ENCODE data around the gene LINC01488.

- TF ChIP-seq SUZ12 (IDR thresholded peaks at IDR 0.05; ENCODE audit: unreplicated experiment) (no peak), POLR2A (IDR thresholded peaks at IDR 0.05; ENCODE audit: low read depth, low read length) (no peak), RFX5 (IDR thresholded peaks at IDR 0.05; ENCODE audit: low read depth, low read length) (no peak), YBX1 (IDR thresholded peaks at IDR 0.05) (no peak), IKZF1 (conservative IDR thresholded peaks at IDR 0.05) (no peak), GABPA (IDR thresholded peaks at IDR 0.05; ENCODE audit: low read depth) (no peak), CBFB (IDR thresholded peaks at IDR 0.05; ENCODE audit: low read depth) (no peak)
- TF ChIP-seq, protein P1, sequence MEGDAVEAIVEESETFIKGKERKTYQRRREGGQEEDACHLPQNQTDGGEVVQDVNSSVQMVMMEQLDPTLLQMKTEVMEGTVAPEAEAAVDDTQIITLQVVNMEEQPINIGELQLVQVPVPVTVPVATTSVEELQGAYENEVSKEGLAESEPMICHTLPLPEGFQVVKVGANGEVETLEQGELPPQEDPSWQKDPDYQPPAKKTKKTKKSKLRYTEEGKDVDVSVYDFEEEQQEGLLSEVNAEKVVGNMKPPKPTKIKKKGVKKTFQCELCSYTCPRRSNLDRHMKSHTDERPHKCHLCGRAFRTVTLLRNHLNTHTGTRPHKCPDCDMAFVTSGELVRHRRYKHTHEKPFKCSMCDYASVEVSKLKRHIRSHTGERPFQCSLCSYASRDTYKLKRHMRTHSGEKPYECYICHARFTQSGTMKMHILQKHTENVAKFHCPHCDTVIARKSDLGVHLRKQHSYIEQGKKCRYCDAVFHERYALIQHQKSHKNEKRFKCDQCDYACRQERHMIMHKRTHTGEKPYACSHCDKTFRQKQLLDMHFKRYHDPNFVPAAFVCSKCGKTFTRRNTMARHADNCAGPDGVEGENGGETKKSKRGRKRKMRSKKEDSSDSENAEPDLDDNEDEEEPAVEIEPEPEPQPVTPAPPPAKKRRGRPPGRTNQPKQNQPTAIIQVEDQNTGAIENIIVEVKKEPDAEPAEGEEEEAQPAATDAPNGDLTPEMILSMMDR (IDR thresholded peaks at IDR 0.05 in 2 of 3, conservative IDR thresholded peaks at IDR 0.05 in 1 of 3; ENCODE audit: control insufficient read depth in 2 of 3, extremely low read depth in 1 of 3, insufficient read depth in 1 of 3, low read depth in 3 of 3, low read length in 3 of 3), result no peak
Observed at GRCh38 chr11:69541001-69541285, 59.5 kb downstream of the LINC01488 start.
